Mesendoderm (in vitro differentiated cells): ENCODE data around the gene NUMBL.

Experiments used
- DNase-seq: peaks from one replicate; pipeline ENCODE4 v3.0.0; 2013
- H2AK5ac ChIP-seq: 2 replicates; pipeline ENCODE4 v1.6.1; 2013; ENCODE audit warnings: low read length, inconsistent platforms
- H2BK120ac ChIP-seq: 2 replicates; pipeline ENCODE4 v1.6.1; 2013; ENCODE audit warnings: low read depth, mild to moderate bottlenecking, low read length, moderate library complexity, mixed read lengths
- H2BK15ac ChIP-seq: replicated peaks from 2 replicates; pipeline ENCODE4 v1.6.1; 2013; ENCODE audit warnings: low read depth, mild to moderate bottlenecking, moderate library complexity
- H2BK5ac ChIP-seq: 2 replicates; pipeline ENCODE4 v1.6.1; 2013; ENCODE audit warnings: low read length, inconsistent platforms
- H3K18ac ChIP-seq: 2 replicates; pipeline ENCODE4 v1.6.1; 2013; ENCODE audit warnings: mild to moderate bottlenecking, low read length, mixed read lengths
- H3K23ac ChIP-seq: one replicate; pipeline ENCODE4 v1.6.1; 2013; ENCODE audit warnings: low read length
- H3K27ac ChIP-seq: 2 replicates; pipeline ENCODE4 v1.5.1; 2013; ENCODE audit warnings: low read depth, mild to moderate bottlenecking, inconsistent platforms, low read length, moderate library complexity
- H3K27me3 ChIP-seq: 2 replicates; pipeline ENCODE4 v1.6.1; 2013; ENCODE audit warnings: low read length, control low read depth, mild to moderate bottlenecking, inconsistent platforms; ENCODE audit not compliant: insufficient read depth, poor library complexity
- H3K36me3 ChIP-seq: 2 replicates; pipeline ENCODE4 v1.6.1; 2013; ENCODE audit warnings: low read length, inconsistent platforms; ENCODE audit not compliant: control insufficient read depth, insufficient read depth
- H3K4ac ChIP-seq: one replicate; pipeline ENCODE4 v1.6.1; 2013; ENCODE audit warnings: low read depth, mild to moderate bottlenecking, low read length, moderate library complexity
- H3K4me1 ChIP-seq: 2 replicates; pipeline ENCODE4 v1.6.1; 2013; ENCODE audit warnings: low read depth, low read length, inconsistent platforms; ENCODE audit not compliant: control insufficient read depth
- H3K4me2 ChIP-seq: 2 replicates; pipeline ENCODE4 v1.6.1; 2013; ENCODE audit warnings: low read length
- H3K4me3 ChIP-seq: 2 replicates; pipeline ENCODE4 v1.5.1; 2013; ENCODE audit warnings: mild to moderate bottlenecking, low read length
- H3K56ac ChIP-seq: one replicate; pipeline ENCODE4 v1.6.1; 2013; ENCODE audit warnings: low read length
- H3K79me1 ChIP-seq: 2 replicates; pipeline ENCODE4 v1.6.1; 2013; ENCODE audit warnings: low read length, inconsistent platforms
- H3K79me2 ChIP-seq: 2 replicates; pipeline ENCODE4 v1.6.1; 2013; ENCODE audit warnings: mild to moderate bottlenecking, low read length; ENCODE audit not compliant: control insufficient read depth, insufficient read depth
- H3K9ac ChIP-seq: 2 replicates; pipeline ENCODE4 v1.6.1; 2013; ENCODE audit warnings: low read length, inconsistent platforms
- H4K5ac ChIP-seq: one replicate; pipeline ENCODE4 v1.6.1; 2013; ENCODE audit warnings: low read length
- H4K8ac ChIP-seq: one replicate; pipeline ENCODE4 v1.6.1; 2013; ENCODE audit warnings: low read depth, mild to moderate bottlenecking, control low read depth, low read length, moderate library complexity
- WGBS: extraction: QIAGEN DNeasy Blood & Tissue Kit; methylation state at CpG from one replicate; pipeline ENCODE4 v1.1.7; 2013; ENCODE audit warnings: low lambda C conversion rate, missing lambda C conversion rate; ENCODE audit not compliant: insufficient coverage; ENCODE audit errors: extremely low coverage; 5-methylcytosine and 5-hydroxymethylcytosine counted together

Gene NUMBL

GRCh38 chr19:40672038-40672437 is 18.4 kb downstream of the NUMBL start:
- Histone ChIP-seq H2BK5ac (no peak overlapping the region), H3K4ac (no peak overlapping the region), H3K79me1 (no peaks in the 10 kb centered on the region), H2BK120ac (no peak overlapping the region), H3K36me3 (peaks cover 23% of the 10 kb centered on the region), H3K27me3 (no peaks in the 10 kb centered on the region), H2BK15ac (no peak overlapping the region), H3K23ac (no peak overlapping the region), H2AK5ac (no peak overlapping the region), H3K27ac (no peak overlapping the region), H4K5ac (no peak overlapping the region), H3K56ac (no peak overlapping the region), H3K79me2 (no peaks in the 10 kb centered on the region), H3K4me3 (no peak overlapping the region), H3K18ac (no peak overlapping the region), H4K8ac (no peak overlapping the region), H3K4me2 (no peak overlapping the region), H3K4me1 (no peaks in the 10 kb centered on the region), H3K9ac (no peak overlapping the region)
- WGBS = no CpG with 5 or more reads among the region's 2 CpGs
- DNase-seq = no peak

- H2AK5ac ChIP-seq = no peak overlapping the region
- no peaks in the 10 kb centered on the region for H3K4me1 ChIP-seq
- no peak overlapping the region for H3K4ac ChIP-seq
- H4K8ac ChIP-seq = no peak overlapping the region
- H2BK120ac ChIP-seq = no peak overlapping the region
- H3K36me3 ChIP-seq = peaks cover 23% of the 10 kb centered on the region
- no peak overlapping the region for H3K18ac ChIP-seq
- H2BK15ac ChIP-seq = no peak overlapping the region
- H3K9ac ChIP-seq = no peak overlapping the region
- H3K27ac ChIP-seq = no peak overlapping the region
- H3K79me1 ChIP-seq = no peaks in the 10 kb centered on the region
- H3K79me2 ChIP-seq = no peaks in the 10 kb centered on the region
- WGBS = no CpG with 5 or more reads among the region's 9 CpGs
- H3K27me3 ChIP-seq = no peaks in the 10 kb centered on the region
- H3K4me2 ChIP-seq = no peak overlapping the region
- no peak overlapping the region for H3K56ac ChIP-seq
- no peak overlapping the region for H3K23ac ChIP-seq
- no peak overlapping the region for H2BK5ac ChIP-seq
- no peak for DNase-seq
- H3K4me3 ChIP-seq = no peak overlapping the region
- no peak overlapping the region for H4K5ac ChIP-seq
These were observed 19.0 kb downstream of the NUMBL start for GRCh38 chr19:40671404-40671803.

GRCh38 chr19:40668991-40669614 is 21.3 kb downstream of the NUMBL start:
- Histone ChIP-seq H3K4me2 (no peak overlapping the region), H2AK5ac (no peak overlapping the region), H3K56ac (no peak overlapping the region), H3K4me1 (no peaks in the 10 kb centered on the region), H4K8ac (no peak overlapping the region), H2BK5ac (no peak overlapping the region), H3K27ac (no peak overlapping the region), H2BK120ac (no peak overlapping the region), H4K5ac (no peak overlapping the region), H3K23ac (no peak overlapping the region), H3K79me1 (no peaks in the 10 kb centered on the region), H3K4me3 (no peak overlapping the region), H3K18ac (no peak overlapping the region), H3K27me3 (no peaks in the 10 kb centered on the region), H2BK15ac (no peak overlapping the region), H3K4ac (no peak overlapping the region), H3K36me3 (peaks cover 21% of the 10 kb centered on the region), H3K79me2 (no peaks in the 10 kb centered on the region), H3K9ac (no peak overlapping the region)
- no CpG with 5 or more reads among the region's 7 CpGs for WGBS
- DNase-seq = no peak

GRCh38 chr19:40667602-40668001 is 22.8 kb downstream of the NUMBL start:
- no peaks in the 10 kb centered on the region for H3K79me1 ChIP-seq
- H3K4me1 ChIP-seq = no peaks in the 10 kb centered on the region
- no peak overlapping the region for H2BK5ac ChIP-seq
- no peak overlapping the region for H3K4me3 ChIP-seq
- H3K4me2 ChIP-seq = no peak overlapping the region
- no peak overlapping the region for H2AK5ac ChIP-seq
- DNase-seq = no peak
- H3K27ac ChIP-seq = no peak overlapping the region
- no peak overlapping the region for H3K23ac ChIP-seq
- no peak overlapping the region for H4K8ac ChIP-seq
- no peak overlapping the region for H2BK15ac ChIP-seq
- no peak overlapping the region for H4K5ac ChIP-seq
- H3K56ac ChIP-seq = no peak overlapping the region
- H3K79me2 ChIP-seq = no peaks in the 10 kb centered on the region
- peaks cover 19% of the 10 kb centered on the region for H3K36me3 ChIP-seq
- H2BK120ac ChIP-seq = no peak overlapping the region
- no peaks in the 10 kb centered on the region for H3K27me3 ChIP-seq
- H3K4ac ChIP-seq = no peak overlapping the region
- WGBS = no CpG with 5 or more reads among the region's 14 CpGs
- H3K9ac ChIP-seq = no peak overlapping the region
- H3K18ac ChIP-seq = no peak overlapping the region

- H4K5ac ChIP-seq = no peak overlapping the region
- H2BK15ac ChIP-seq = no peak overlapping the region
- no peak overlapping the region for H4K8ac ChIP-seq
- H3K4ac ChIP-seq = no peak overlapping the region
- H3K23ac ChIP-seq = no peak overlapping the region
- H3K56ac ChIP-seq = no peak overlapping the region
- no CpG with 5 or more reads among the region's 14 CpGs for WGBS
- no peaks in the 10 kb centered on the region for H3K79me1 ChIP-seq
- H3K4me3 ChIP-seq = no peak overlapping the region
- H2AK5ac ChIP-seq = no peak overlapping the region
- H3K18ac ChIP-seq = no peak overlapping the region
- H3K79me2 ChIP-seq = no peaks in the 10 kb centered on the region
- H2BK5ac ChIP-seq = no peak overlapping the region
- H2BK120ac ChIP-seq = no peak overlapping the region
- no peak overlapping the region for H3K4me2 ChIP-seq
- no peak overlapping the region for H3K9ac ChIP-seq
- no peaks in the 10 kb centered on the region for H3K4me1 ChIP-seq
- DNase-seq = no peak
- H3K27me3 ChIP-seq = no peaks in the 10 kb centered on the region
- H3K27ac ChIP-seq = no peak overlapping the region
- peaks cover 15% of the 10 kb centered on the region for H3K36me3 ChIP-seq
These were observed 23.5 kb downstream of the NUMBL start for GRCh38 chr19:40666803-40667438.
